CD4-positive, alpha-beta T cell treated with Interleukin-2 at 100 ng/mL for 4 hours (primary cell): Measurements from ENCODE around the gene CYP4B1.
"Not testable (repeated sequence)": the region's sequence is repeated elsewhere in the genome, so short reads cannot be mapped to it uniquely, and the experiment has no call there.

Experiments
- DNase-seq: peaks from one replicate; pipeline ENCODE4 v3.0.0-alpha.2; 2020; ENCODE audit warnings: low spot score

The CYP4B1 gene

DNA sequence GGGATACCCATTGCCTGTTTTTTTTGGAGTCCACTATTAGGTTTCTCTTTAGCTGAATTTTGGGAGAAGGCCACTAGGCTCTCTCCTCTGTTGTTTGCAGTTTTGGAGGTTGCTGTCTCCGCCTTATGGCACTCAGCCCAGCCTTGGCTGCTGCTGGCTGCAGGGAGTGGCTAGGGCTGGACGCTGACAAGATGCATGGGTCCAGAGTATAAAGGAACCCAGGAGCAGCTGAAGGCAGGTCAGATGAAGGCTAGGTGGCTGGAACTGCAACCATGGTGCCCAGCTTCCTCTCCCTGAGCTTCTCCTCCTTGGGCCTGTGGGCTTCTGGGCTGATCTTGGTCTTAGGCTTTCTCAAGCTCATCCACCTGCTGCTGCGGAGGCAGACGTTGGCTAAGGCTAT is at the start of gene CYP4B1:
TSS of gene CYP4B1 (plus strand) at position 237 of the 400 bp plus-strand sequence. CDS start at position 273, 36 bp downstream.
- no peak for DNase-seq

DNA sequence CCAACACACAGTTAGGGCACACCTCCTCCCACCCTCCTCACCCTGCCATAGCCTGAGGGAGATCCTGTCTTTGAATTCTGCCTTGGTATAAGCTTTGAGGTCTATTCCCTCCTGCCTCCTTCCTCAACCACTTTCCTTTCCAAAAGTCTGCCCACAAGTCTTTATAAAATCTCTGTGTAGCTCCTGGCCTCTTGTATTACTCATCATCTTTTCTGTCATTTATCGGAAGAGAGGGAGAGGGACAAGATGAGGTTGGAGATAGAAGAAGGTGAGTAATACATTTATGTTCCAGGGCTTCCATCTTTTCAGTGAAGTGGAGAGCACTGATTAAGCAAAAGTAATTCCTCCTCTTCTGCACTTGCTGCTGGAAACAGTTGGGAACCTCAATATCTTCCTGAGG is 49.4 kb upstream of the CYP4B1 start:
- DNase-seq: no peak

GRCh38 chr1:46749921-46750404 is 48.9 kb upstream of the CYP4B1 start:
- no peak for DNase-seq

DNA sequence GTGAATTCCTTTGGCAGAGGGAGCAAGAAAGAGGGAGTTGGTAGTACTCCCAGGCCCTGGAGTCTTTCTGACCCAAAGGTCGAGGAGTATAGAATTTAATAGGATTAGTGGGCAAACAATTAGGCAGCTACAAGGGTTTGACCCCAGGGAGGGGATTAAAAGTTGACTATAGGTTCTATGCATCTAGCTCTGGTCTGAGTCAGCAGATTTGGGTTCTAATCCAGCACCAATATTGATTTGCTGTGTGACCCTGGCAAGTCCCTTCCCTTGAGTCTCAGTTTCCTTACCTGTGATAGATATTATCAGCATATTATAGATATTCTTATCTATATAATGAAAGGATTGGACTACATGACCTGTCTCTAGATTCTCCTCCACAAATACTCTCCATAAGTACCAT is 44.9 kb upstream of the CYP4B1 start:
- no peak for DNase-seq

- DNase-seq: not testable (repeated sequence)
Measured at GRCh38 chr1:46754707-46755106, 44.1 kb upstream of the CYP4B1 start.

- no peak for DNase-seq
Measured at GRCh38 chr1:46755121-46755520, 43.7 kb upstream of the CYP4B1 start.

- DNase-seq: no peak
Measured at GRCh38 chr1:46757247-46757955, 41.4 kb upstream of the CYP4B1 start.

DNA sequence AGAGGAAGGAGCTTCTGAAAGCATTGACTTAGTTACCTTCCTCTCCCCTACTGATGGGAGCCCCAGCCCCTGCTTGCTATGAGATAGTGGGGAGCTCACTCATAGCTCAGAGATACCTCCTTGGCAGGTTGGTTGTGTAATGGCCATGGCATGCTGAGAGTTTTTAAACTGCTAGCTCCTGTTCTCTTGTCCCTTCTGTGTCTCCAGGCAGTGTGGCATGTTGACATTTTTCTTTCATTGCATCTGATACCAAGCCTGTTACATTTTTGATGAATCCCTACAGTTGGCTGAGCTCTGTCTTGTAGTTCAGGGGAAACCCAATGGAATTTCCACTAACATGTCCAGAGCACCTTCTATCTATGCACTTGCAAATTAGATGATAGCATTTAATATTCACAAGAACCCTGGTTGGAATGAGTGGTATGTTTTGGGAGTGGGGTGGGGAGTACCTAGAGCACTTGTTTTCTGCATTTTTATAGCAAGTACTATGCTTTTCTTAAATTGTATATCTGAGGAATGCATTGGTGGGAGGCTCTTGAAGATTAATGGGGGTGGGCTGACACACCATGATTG is 40.8 kb upstream of the CYP4B1 start:
- no peak for DNase-seq

DNA sequence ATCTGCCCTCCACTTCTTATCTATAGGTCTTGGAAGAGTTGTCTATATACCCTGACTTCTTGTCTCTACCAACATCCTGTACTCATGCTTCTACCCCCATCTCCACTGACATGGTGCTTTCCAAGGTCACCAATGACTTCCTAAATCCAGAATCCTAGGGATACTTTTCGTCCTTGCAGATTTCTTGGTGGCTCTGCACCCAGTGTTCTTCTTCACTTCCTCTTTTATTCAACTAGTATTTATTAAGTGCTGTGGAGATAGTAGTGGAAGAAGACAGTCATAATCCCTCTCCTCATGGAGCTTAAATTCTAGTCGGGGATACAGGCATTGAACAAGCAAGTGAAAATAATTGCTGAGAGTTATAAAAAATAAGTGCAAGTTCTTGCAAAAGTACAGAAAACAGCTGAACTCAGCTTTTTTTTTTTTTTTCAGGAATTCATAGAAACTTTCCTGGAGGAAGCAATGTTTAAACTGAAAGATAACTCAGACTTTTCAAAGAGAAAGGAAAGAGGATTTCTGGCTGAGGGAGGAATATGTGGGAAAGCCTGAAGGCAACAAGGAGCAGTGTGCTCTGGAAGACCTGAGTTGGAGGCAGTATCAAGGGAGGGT is 38.2 kb upstream of the CYP4B1 start:
- DNase-seq: no peak

GRCh38 chr1:46761740-46762139 is 37.1 kb upstream of the CYP4B1 start:
- DNase-seq: no peak

GRCh38 chr1:46764402-46764801 is 34.4 kb upstream of the CYP4B1 start:
- DNase-seq: no peak

- DNase-seq: no peak
Measured at GRCh38 chr1:46767649-46768282, 31.1 kb upstream of the CYP4B1 start.

DNA sequence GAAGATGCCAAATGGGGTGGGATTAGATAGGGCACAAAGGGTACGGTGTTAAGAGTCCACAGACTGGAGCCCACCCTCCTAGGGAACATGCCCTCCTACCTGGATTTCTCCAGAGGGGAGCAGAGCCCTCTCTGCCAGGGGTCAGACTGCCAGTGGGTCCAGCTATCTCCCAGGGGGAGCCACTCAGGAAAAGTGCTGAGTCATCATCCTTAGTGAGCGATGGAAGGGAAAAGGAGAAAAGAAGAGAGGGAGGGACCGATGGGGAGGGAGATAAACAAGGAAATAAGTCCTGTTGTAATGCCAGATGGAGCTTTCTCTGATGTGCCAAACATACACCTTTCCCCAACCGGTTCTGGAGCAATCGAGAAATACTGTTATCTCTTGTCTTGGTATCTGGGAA is 30.4 kb upstream of the CYP4B1 start:
- no peak for DNase-seq

DNA sequence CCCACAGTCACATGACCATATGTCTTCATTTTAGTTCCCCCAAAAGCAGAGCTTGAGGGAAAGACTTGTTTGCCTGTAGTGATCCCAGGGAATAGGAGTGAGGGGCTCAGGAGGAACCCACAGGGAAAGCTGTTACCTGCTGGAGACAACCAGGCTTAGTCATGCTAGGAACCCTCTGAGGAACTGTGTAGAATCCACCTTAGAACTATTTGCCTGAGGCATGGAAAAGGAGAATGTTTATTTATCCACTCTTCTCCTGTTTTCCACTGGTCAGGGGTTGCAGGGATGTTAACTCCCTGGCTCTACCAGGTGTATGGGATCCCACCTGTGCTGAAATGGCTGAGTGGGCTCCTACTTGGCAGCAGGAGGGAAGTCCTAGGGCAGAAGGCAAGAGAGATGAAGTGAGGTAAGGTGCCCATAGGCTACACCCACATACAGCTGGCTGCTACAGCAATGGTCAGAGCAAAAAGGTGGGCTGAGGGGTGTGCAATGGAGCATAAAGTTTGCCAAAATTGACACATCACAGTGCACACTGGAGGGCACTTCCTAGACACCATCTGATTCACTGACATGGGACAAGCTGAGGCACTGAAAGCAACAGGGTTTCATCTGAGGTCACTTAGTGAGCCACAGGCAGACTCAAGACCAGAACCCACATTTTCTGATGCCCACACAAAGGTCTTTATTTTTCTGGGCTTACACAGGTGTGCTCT is 29.7 kb upstream of the CYP4B1 start:
- no peak for DNase-seq

DNA sequence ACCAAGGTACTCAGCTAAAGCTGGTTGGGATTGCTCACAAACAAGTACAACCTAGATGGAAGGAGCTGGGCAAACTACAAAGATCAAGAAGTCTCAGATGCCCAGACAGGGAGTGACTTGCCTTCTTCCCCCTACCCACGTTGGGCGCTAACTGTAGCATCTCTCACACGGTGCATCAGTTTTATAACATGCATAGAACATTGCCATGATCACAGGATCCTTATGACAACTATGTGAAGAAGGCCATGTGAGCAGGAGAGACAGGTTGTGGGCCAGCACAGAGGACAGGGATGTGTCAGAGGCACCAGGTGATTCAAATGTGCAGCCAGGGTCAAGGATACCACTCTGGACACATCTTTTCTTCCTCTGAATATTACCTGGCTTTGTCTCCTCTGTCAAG is 28.3 kb upstream of the CYP4B1 start:
- no peak for DNase-seq

GRCh38 chr1:46772571-46772970 is 26.3 kb upstream of the CYP4B1 start:
- DNase-seq: no peak

- no peak for DNase-seq
Measured at GRCh38 chr1:46774297-46774696, 24.5 kb upstream of the CYP4B1 start.

- not testable (repeated sequence) for DNase-seq
Measured at GRCh38 chr1:46778456-46778855, 20.4 kb upstream of the CYP4B1 start.

- no peak for DNase-seq
Measured at GRCh38 chr1:46784666-46785065, 14.2 kb upstream of the CYP4B1 start.

DNA sequence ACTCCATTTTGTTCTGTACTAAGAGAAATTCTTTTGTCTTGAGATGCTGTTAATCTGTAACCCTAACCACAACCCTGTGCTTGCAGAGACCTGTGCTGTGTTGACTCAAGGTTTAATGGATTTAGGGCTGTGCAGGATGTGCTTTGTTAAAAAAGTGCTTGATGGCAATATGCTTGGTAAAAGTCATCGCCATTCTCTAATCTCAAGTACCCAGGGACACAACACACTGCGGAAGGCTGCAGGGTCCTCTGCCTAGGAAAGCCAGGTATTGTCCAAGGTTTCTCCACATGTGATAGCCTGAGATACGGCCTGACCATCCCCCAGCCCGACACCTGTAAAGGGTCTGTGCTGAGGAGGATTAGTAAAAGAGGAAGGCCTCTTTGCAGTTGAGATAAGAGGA is 10.2 kb upstream of the CYP4B1 start:
- not testable (repeated sequence) for DNase-seq

DNA sequence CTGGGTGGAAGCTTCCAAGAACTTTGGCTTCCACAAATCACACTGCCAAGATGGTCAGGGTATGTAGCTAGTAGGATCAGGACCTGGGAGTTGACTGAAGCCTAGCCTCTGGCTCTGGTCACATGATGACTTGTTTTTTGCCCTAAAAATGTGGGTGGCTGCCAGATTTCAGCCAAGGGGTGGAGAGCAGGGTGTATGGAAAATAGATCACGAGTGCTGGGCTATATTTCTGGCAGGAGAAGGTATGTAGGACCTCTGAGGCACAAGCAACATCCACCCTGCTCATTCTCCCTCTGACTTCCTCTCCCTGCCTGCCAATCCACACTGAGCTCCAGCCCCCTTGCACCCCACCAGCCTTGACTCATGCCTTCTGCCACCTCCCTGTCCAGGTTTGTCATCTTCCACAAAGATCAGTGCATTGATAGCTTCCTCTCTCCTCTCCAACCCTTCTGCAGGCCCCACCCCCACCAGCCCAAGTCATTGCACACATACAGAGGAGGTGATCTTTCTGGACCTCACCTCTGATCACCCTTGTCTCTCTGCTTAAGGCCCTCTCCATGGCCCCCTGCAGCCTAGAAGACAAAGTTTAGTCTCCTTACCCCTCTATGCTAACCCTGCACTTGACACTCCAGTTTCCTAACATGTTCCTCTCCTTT is 8.3 kb upstream of the CYP4B1 start:
- no peak for DNase-seq

- no peak for DNase-seq
Measured at GRCh38 chr1:46793126-46793525, 5.7 kb upstream of the CYP4B1 start.
